WI38 (cell line): ENCODE data around the gene EIF2A.

Experiments used
- H3K4me3 ChIP-seq: 2 replicates; pipeline ENCODE4 v1.5.1; 2011; ENCODE audit warnings: low read depth, mild to moderate bottlenecking, control low read depth, low read length
- CTCF ChIP-seq: IDR thresholded peaks from 2 replicates; pipeline ENCODE4 v1.5.1; 2012; ENCODE audit warnings: low read depth, mild to moderate bottlenecking, control low read depth, low read length

The EIF2A gene

GRCh38 chr3:150528354-150528797 lies 18.2 kb upstream of the EIF2A start:
- H3K4me3 ChIP-seq = no peak overlapping the region
- TF ChIP-seq CTCF = peak; percentile 14; the same call in 1 of the 2 replicates

GRCh38 chr3:150531775-150532174 lies 14.8 kb upstream of the EIF2A start:
- no peak overlapping the region for H3K4me3 ChIP-seq

GRCh38 chr3:150535204-150535603 lies 11.4 kb upstream of the EIF2A start:
- no peak for TF ChIP-seq CTCF
- H3K4me3 ChIP-seq = no peak overlapping the region

More at GRCh38 chr3:150531775-150532174, 14.8 kb upstream of the EIF2A start:
- no peak for TF ChIP-seq CTCF

- no peak for TF ChIP-seq CTCF
- no peak overlapping the region for H3K4me3 ChIP-seq
Observed at GRCh38 chr3:150538324-150539208, 8.0 kb upstream of the EIF2A start.

GRCh38 chr3:150540297-150540696 lies 6.3 kb upstream of the EIF2A start:
- H3K4me3 ChIP-seq = no peak overlapping the region
- TF ChIP-seq CTCF = no peak

- no peak for TF ChIP-seq CTCF
- H3K4me3 ChIP-seq = no peak overlapping the region
Observed at GRCh38 chr3:150540991-150541390, 5.6 kb upstream of the EIF2A start.

GRCh38 chr3:150543128-150543527 lies 3.5 kb upstream of the EIF2A start:
- no peak overlapping the region for H3K4me3 ChIP-seq
- no peak for TF ChIP-seq CTCF
